K562 (cell line): Measurements from ENCODE around the gene SPATA17. TPM values are rescaled to one million over a fixed set of nuclear protein-coding genes. Genes with fewer than 3 reads are reported as not detected.

ENCODE experiments used
- ATAC-seq: fragments of 200-7000 bp; cut with Tn5 transposase; 3 replicates; pipeline ENCODE4 v1.9.1; 2020; ENCODE audit warnings: moderate library complexity
- BruUV-seq: library from RNA; stranded (reverse); fragments of 400-500 nt; replicated peaks from 2 replicates; lab custom pipeline; 2021; lab: Mats Ljungman, UMichigan
- CTCF ChIA-PET: fragments of 300-600 bp; formaldehyde crosslinking; extraction: SDS; loops from one replicate; lab custom pipeline; 2021; ENCODE audit warnings: low intra/inter-chr PET ratio; lab: Yijun Ruan, JAX
- POLR2A ChIA-PET: fragments of 300-600, 350-650 bp; sonication (Branson Sonifier 250); formaldehyde crosslinking; extraction: SDS; loops from one replicate; lab custom pipeline; 2021; ENCODE audit warnings: antibody characterized with exemption, inconsistent platforms; lab: Yijun Ruan, JAX
- DNase-seq, 4 experiments: peaks; one replicate each; pipeline versions ENCODE4 v3.0.0 to v3.0.0-alpha.2; 2011 to 2018; ENCODE audit warnings: low spot score in 3 of 4, mixed read lengths in 3 of 4; ENCODE audit errors: extremely low read depth in 1 of 4
- FAIRE-seq: peaks from 2 replicates; lab custom pipeline; 2011; peaks lifted over from hg19 to GRCh38; lab: Jason Lieb, UNC
- H2AFZ ChIP-seq: 2 replicates; pipeline ENCODE4 v1.6.0; 2011; ENCODE audit warnings: low read depth, low read length, control low read depth, inconsistent platforms
- H3K27ac ChIP-seq: fragments of 200-600 bp; 3 replicates; pipeline ENCODE4 v1.8.0; 2011; ENCODE audit warnings: low read depth, mild to moderate bottlenecking, control low read depth, inconsistent platforms, low read length, moderate library complexity, mixed read lengths; ENCODE audit errors: extremely low read depth
- H3K27me3 ChIP-seq, 2 experiments: fragments of 300-600 bp in 1 of 2; 2 replicates in 1 of 2; 3 replicates in 1 of 2; pipeline versions ENCODE4 v1.6.0 to v1.8.0; 2011; ENCODE audit warnings: inconsistent platforms in 2 of 2, low read length in 2 of 2, mild to moderate bottlenecking in 1 of 2, mixed read lengths in 1 of 2, moderate library complexity in 1 of 2; ENCODE audit not compliant: control insufficient read depth in 2 of 2, insufficient read depth in 2 of 2
- H3K36me3 ChIP-seq: fragments of 300-600 bp; 3 replicates; pipeline ENCODE4 v1.8.0; 2011; ENCODE audit warnings: mild to moderate bottlenecking, low read length, inconsistent platforms; ENCODE audit not compliant: control insufficient read depth, insufficient read depth
- H3K4me1 ChIP-seq, 2 experiments: fragments of 200-600 bp in 1 of 2; replicated peaks in 1 of 2; 2 replicates in 1 of 2; 3 replicates in 1 of 2; pipeline versions ENCODE4 v1.5.1 to v1.8.0; 2011; ENCODE audit warnings: inconsistent platforms in 2 of 2, low read length in 2 of 2, mild to moderate bottlenecking in 1 of 2, mixed read lengths in 1 of 2, moderate library complexity in 1 of 2; ENCODE audit not compliant: control insufficient read depth in 2 of 2, insufficient read depth in 2 of 2
- H3K4me2 ChIP-seq: 2 replicates; pipeline ENCODE4 v1.6.1; 2011; ENCODE audit warnings: low read length, control low read depth, inconsistent platforms, mixed read lengths; ENCODE audit not compliant: insufficient read depth
- H3K4me3 ChIP-seq: fragments of 200-600 bp; sonication (generic), shearing (Covaris generic); 2 replicates; pipeline ENCODE4 v1.5.1; 2016; ENCODE audit warnings: control low read depth, inconsistent platforms
- H3K79me2 ChIP-seq: fragments of 200-600 bp; 3 replicates; pipeline ENCODE4 v1.8.0; 2011; ENCODE audit warnings: low read length, inconsistent platforms; ENCODE audit not compliant: control insufficient read depth, insufficient read depth
- H3K9ac ChIP-seq, 2 experiments: 2 replicates each; pipeline versions ENCODE4 v1.6.0 to v1.6.1; 2011; ENCODE audit warnings: low read depth in 2 of 2, low read length in 2 of 2, control low read depth in 1 of 2, inconsistent platforms in 1 of 2, mild to moderate bottlenecking in 1 of 2, mixed read lengths in 1 of 2; ENCODE audit not compliant: insufficient read depth in 1 of 2
- H3K9me1 ChIP-seq: one replicate; pipeline ENCODE4 v1.6.0; 2011; ENCODE audit warnings: inconsistent platforms, mild to moderate bottlenecking, low read length, moderate library complexity; ENCODE audit not compliant: control insufficient read depth, insufficient read depth
- H3K9me3 ChIP-seq: replicated peaks from 2 replicates; pipeline ENCODE4 v1.5.1; 2011; ENCODE audit warnings: low read depth, low read length, inconsistent platforms; ENCODE audit not compliant: control insufficient read depth, insufficient read depth
- H4K20me1 ChIP-seq: replicated peaks from 2 replicates; pipeline ENCODE4 v1.6.1; 2011; ENCODE audit warnings: low read length, inconsistent platforms, mixed read lengths; ENCODE audit not compliant: control insufficient read depth, insufficient read depth
- FOXK2 ChIP-seq, 2 experiments: fragments of 450-650 bp; IDR thresholded peaks in 1 of 2; conservative IDR thresholded peaks in 1 of 2; 2 replicates each; pipeline ENCODE4 v1.6.1; 2016; ENCODE audit warnings: low read depth in 2 of 2, mild to moderate bottlenecking in 1 of 2
- GTF2A2 ChIP-seq: IDR thresholded peaks from 2 replicates; pipeline ENCODE4 v1.6.1; 2016; ENCODE audit warnings: mild to moderate bottlenecking, missing genetic modification characterization, missing compliant biosample characterization
- MTA3 ChIP-seq: fragments of 450-650 bp; formaldehyde crosslinking; IDR thresholded peaks from 2 replicates; pipeline ENCODE4 v1.6.1; 2017; ENCODE audit warnings: mild to moderate bottlenecking, borderline replicate concordance
- NCOA6 ChIP-seq: fragments of 450-650 bp; IDR thresholded peaks from 2 replicates; pipeline ENCODE4 v1.6.1; 2017; ENCODE audit warnings: mild to moderate bottlenecking
- OTX1 ChIP-seq: fragments of 450-650 bp; formaldehyde crosslinking; IDR thresholded peaks from 2 replicates; pipeline ENCODE4 v1.4.0; 2022; ENCODE audit warnings: mild to moderate bottlenecking
- PTBP1 ChIP-seq: fragments of 200-400 bp; formaldehyde crosslinking; IDR thresholded peaks from 2 replicates; pipeline ENCODE4 v1.6.1; 2017; ENCODE audit warnings: low read depth, low read length
- SMARCA4 ChIP-seq: fragments of 450-650 bp; IDR thresholded peaks from 2 replicates; pipeline ENCODE4 v1.6.1; 2016
- SMARCE1 ChIP-seq: fragments of 450-650 bp; IDR thresholded peaks from 2 replicates; pipeline ENCODE4 v1.7.1; 2016; ENCODE audit warnings: mild to moderate bottlenecking
- ZNF717 ChIP-seq: fragments of 250-450 bp; sonication (Bioruptor Pico); IDR thresholded peaks from 2 replicates; pipeline ENCODE4 v1.5.0; 2021
- WGBS: fragments of 100-300 bp; shearing (Covaris generic); methylation state at CpG from one replicate; pipeline ENCODE4 v1.1.6; 2016; ENCODE audit warnings: low coverage, mixed read lengths; ENCODE audit not compliant: insufficient coverage; ENCODE audit errors: missing lambda C conversion rate; 5-methylcytosine and 5-hydroxymethylcytosine counted together
- in situ Hi-C: fragments of 300-500 bp; cut with MboI; formaldehyde crosslinking; loops from 4 replicates; pipeline ENCODE4 v1.15.0; 2018; ENCODE audit warnings: inconsistent platforms, mixed read lengths
- intact Hi-C: fragments of 100-400 bp; cut with micrococcal nuclease; formaldehyde crosslinking; loops from 2 replicates; pipeline ENCODE4 v1.14.2; 2022
- polyA plus RNA-seq, 8 experiments: library from polyadenylated mRNA; depleted of rRNA in 4 of 8; stranded (reverse) in 5 of 8; unstranded in 3 of 8; fragments of >200 nt; fragmentation: Nextera tagmentation in 2 of 8; fragmentation: Illumina TruSeq in 1 of 8; extraction: Ambion mirVana in 2 of 8; extraction: Trizol in 1 of 8; gene quantifications; 2 replicates each; pipeline versions ENCODE4 v1.2.1 to v1.2.3, GENCODE V29; 2011 to 2014; ENCODE audit warnings: inconsistent platforms in 1 of 8, missing spikeins in 1 of 8
- total RNA-seq, 7 experiments: library from RNA; depleted of rRNA in 6 of 7; stranded (reverse); fragments of >200 nt in 6 of 7; fragmentation: Illumina TruSeq in 2 of 7; extraction: Trizol in 2 of 7; gene quantifications; 2 replicates each; pipeline versions ENCODE4 v1.2.1 to v1.2.3, GENCODE V29; 2011 to 2021; ENCODE audit warnings: low replicate concordance in 1 of 7
- TF ChIP-seq, protein P1 (sequence below): sonication (generic); formaldehyde crosslinking; IDR thresholded peaks from 2 replicates; pipeline ENCODE4 v1.8.0; 2022; ENCODE audit warnings: mild to moderate bottlenecking, low read depth, missing genetic modification reagents
- TF ChIP-seq, protein P2 (sequence below): fragments of 250-450 bp; sonication (Bioruptor Pico); IDR thresholded peaks from 2 replicates; pipeline ENCODE4 v1.8.0; 2022; ENCODE audit warnings: moderate library complexity, mild to moderate bottlenecking, inconsistent platforms
- TF ChIP-seq, protein P3 (sequence below): fragments of 450-650 bp; IDR thresholded peaks from one replicate; pipeline ENCODE4 v1.6.1; 2018; ENCODE audit warnings: mild to moderate bottlenecking, moderate library complexity; ENCODE audit not compliant: partially characterized antibody

Gene SPATA17
- total and polyA plus RNA-seq, 9 of the 15 experiments (the other 6 are each of a cell fraction or from before 2014, with no cell fraction given), result 0.04 to 0.11 TPM; not detected in 7

DNA sequence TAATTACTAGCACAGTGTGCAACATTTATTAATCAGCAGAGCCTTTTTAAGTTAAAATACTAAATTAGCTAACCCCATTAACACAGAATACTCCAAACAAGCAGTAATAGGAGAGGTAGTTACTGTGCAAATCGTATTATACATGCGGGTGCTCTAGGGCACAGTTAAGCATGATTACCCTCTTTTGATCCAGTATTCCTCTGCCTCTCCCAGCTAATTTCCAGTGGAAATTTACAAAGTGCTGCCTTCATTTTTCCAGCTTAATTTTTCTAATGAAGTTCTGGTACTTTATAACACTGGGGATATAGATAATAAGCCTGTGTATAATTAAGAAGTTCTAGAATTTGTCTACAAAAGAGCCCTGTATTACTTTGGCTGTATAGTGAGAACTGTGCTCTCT is 159.9 kb downstream of the SPATA17 start:
- no peak overlapping the region for H3K9ac ChIP-seq
- ATAC-seq (no peak), DNase-seq (no peak), FAIRE-seq (no peak)
- BruUV-seq, result no TSS peak
- WGBS, result 3% methylated on average over 2 of the region's 2 CpGs
- no peaks in the 10 kb centered on the region for H3K79me2 ChIP-seq
- H3K4me2 ChIP-seq, result no peak overlapping the region
- no peak overlapping the region for H3K27ac ChIP-seq
- TF ChIP-seq, protein P1, sequence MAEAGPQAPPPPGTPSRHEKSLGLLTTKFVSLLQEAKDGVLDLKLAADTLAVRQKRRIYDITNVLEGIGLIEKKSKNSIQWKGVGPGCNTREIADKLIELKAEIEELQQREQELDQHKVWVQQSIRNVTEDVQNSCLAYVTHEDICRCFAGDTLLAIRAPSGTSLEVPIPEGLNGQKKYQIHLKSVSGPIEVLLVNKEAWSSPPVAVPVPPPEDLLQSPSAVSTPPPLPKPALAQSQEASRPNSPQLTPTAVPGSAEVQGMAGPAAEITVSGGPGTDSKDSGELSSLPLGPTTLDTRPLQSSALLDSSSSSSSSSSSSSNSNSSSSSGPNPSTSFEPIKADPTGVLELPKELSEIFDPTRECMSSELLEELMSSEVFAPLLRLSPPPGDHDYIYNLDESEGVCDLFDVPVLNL (CRISPR knock-in tag), result no peak
- TF ChIP-seq, protein P2, sequence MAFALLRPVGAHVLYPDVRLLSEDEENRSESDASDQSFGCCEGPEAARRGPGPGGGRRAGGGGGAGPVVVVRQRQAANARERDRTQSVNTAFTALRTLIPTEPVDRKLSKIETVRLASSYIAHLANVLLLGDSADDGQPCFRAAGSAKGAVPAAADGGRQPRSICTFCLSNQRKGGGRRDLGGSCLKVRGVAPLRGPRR, result no peak
- TF ChIP-seq, protein P3, sequence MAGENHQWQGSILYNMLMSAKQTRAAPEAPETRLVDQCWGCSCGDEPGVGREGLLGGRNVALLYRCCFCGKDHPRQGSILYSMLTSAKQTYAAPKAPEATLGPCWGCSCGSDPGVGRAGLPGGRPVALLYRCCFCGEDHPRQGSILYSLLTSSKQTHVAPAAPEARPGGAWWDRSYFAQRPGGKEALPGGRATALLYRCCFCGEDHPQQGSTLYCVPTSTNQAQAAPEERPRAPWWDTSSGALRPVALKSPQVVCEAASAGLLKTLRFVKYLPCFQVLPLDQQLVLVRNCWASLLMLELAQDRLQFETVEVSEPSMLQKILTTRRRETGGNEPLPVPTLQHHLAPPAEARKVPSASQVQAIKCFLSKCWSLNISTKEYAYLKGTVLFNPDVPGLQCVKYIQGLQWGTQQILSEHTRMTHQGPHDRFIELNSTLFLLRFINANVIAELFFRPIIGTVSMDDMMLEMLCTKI, result no peak
- no peak for TF ChIP-seq PTBP1
- TF ChIP-seq FOXK2 (conservative IDR thresholded peaks at IDR 0.05 in 1 of 2, IDR thresholded peaks at IDR 0.05 in 1 of 2; ENCODE audit: low read depth in 2 of 2), result no peak
- no peak for TF ChIP-seq OTX1
- no peak for TF ChIP-seq GTF2A2 (tag)
- TF ChIP-seq MTA3, result no peak
- TF ChIP-seq ZNF717, result no peak
- no peak for TF ChIP-seq SMARCA4
- no peak for TF ChIP-seq SMARCE1
- TF ChIP-seq NCOA6, result no peak
- POLR2A ChIA-PET, result interaction anchor here (0.6 kb wide), 2 partner anchors 324 to 1556 kb away, joined by 3 read pairs; no protein-coding TSS in a partner anchor
- H4K20me1 ChIP-seq, result no peaks in the 10 kb centered on the region
- no peaks in the 10 kb centered on the region for H3K9me1 ChIP-seq
- H3K4me1 ChIP-seq, result no peaks in the 10 kb centered on the region
- H2AFZ ChIP-seq, result no peak overlapping the region
- no peak overlapping the region for H3K4me3 ChIP-seq
- H3K36me3 ChIP-seq, result no peaks in the 10 kb centered on the region
- no peaks in the 10 kb centered on the region for H3K27me3 ChIP-seq
- H3K9me3 ChIP-seq, result no peaks in the 10 kb centered on the region; the same call in 1 of the 2 replicates
- intact Hi-C loops (no loop called here), in situ Hi-C loops (no loop called here)
- CTCF ChIA-PET, result no interaction called here
